Endothelial cell of umbilical vein (primary cell): Measurements from ENCODE around the gene TIPARP. TPM values are rescaled to one million over a fixed set of nuclear protein-coding genes. Genes with fewer than 3 reads are reported as not detected.
A peak's percentile ranks its signal among the peaks of the same experiment; 100 is the strongest.

Experiments used
- BruUV-seq: library from RNA; stranded (reverse); fragments of 400-500 nt; replicated peaks from 2 replicates; lab custom pipeline; 2021; lab: Mats Ljungman, UMichigan
- CTCF ChIA-PET: fragments of 300-600, 350-600 bp; sonication (Branson Sonifier 250); formaldehyde crosslinking; loops from one replicate; lab custom pipeline; 2021; ENCODE audit warnings: antibody characterized with exemption, inconsistent platforms; lab: Charles Lee
- POLR2A ChIA-PET: fragments of 300-600, 350-600 bp; sonication (Branson Sonifier 250); formaldehyde crosslinking; loops from one replicate; lab custom pipeline; 2021; ENCODE audit warnings: antibody characterized with exemption, inconsistent platforms; lab: Charles Lee
- DNase-seq: peaks from one replicate; pipeline ENCODE4 v3.0.0-alpha.2; 2011; ENCODE audit warnings: low read depth, low spot score
- FAIRE-seq: peaks from 2 replicates; lab custom pipeline; 2011; peaks lifted over from hg19 to GRCh38; lab: Jason Lieb, UNC
- H2AFZ ChIP-seq: 2 replicates; pipeline ENCODE4 v1.6.0; 2012; ENCODE audit warnings: low read depth, low read length, control low read depth, inconsistent platforms
- H3K27ac ChIP-seq: 2 replicates; pipeline ENCODE4 v1.5.1; 2011; ENCODE audit warnings: low read depth, mild to moderate bottlenecking, control low read depth, low read length, moderate library complexity; ENCODE audit not compliant: insufficient read depth
- H3K27me3 ChIP-seq, 2 experiments: 2 replicates each; pipeline versions ENCODE4 v1.6.0 to v1.6.1; 2011; ENCODE audit warnings: low read length in 2 of 2, mixed read lengths in 1 of 2; ENCODE audit not compliant: control insufficient read depth in 2 of 2, insufficient read depth in 2 of 2
- H3K36me3 ChIP-seq, 2 experiments: 2 replicates in 1 of 2; 3 replicates in 1 of 2; pipeline ENCODE4 v1.5.1; 2011; ENCODE audit warnings: low read length in 2 of 2, mild to moderate bottlenecking in 1 of 2, moderate library complexity in 1 of 2; ENCODE audit not compliant: control insufficient read depth in 2 of 2, insufficient read depth in 2 of 2; ENCODE audit errors: extremely low read depth in 1 of 2
- H3K4me1 ChIP-seq: 3 replicates; pipeline ENCODE4 v1.5.1; 2011; ENCODE audit warnings: mild to moderate bottlenecking, low read length; ENCODE audit not compliant: control insufficient read depth, insufficient read depth; ENCODE audit errors: extremely low read depth
- H3K4me2 ChIP-seq: 2 replicates; pipeline ENCODE4 v1.6.1; 2011; ENCODE audit warnings: low read length, control low read depth, mixed read lengths; ENCODE audit not compliant: insufficient read depth
- H3K4me3 ChIP-seq, 3 experiments: fragments of 200-600 bp in 1 of 3; sonication (generic), shearing (Covaris generic) in 1 of 3; replicated peaks in 1 of 3; 2 replicates each; pipeline ENCODE4 v1.5.1; 2011 to 2016; ENCODE audit warnings: control low read depth in 3 of 3, low read length in 3 of 3, mild to moderate bottlenecking in 2 of 3, inconsistent platforms in 1 of 3, low read depth in 1 of 3, moderate library complexity in 1 of 3; ENCODE audit not compliant: insufficient read depth in 1 of 3
- H3K79me2 ChIP-seq: 2 replicates; pipeline ENCODE4 v1.6.0; 2012; ENCODE audit warnings: low read length, inconsistent platforms; ENCODE audit not compliant: control insufficient read depth, insufficient read depth
- H3K9ac ChIP-seq: replicated peaks from 2 replicates; pipeline ENCODE3; 2011; ENCODE audit warnings: low read length, control low read depth; ENCODE audit not compliant: insufficient read depth; ENCODE audit errors: extremely low read depth
- H3K9me1 ChIP-seq: replicated peaks from 3 replicates; pipeline ENCODE4 v1.6.0; 2011; ENCODE audit warnings: mild to moderate bottlenecking, low read length; ENCODE audit not compliant: control insufficient read depth, insufficient read depth; ENCODE audit errors: extremely low read depth
- H3K9me3 ChIP-seq: replicated peaks from 2 replicates; pipeline ENCODE4 v1.5.1; 2012; ENCODE audit warnings: low read length, inconsistent platforms; ENCODE audit not compliant: control insufficient read depth, insufficient read depth
- H4K20me1 ChIP-seq: replicated peaks from 2 replicates; pipeline ENCODE3; 2011; ENCODE audit warnings: mild to moderate bottlenecking, low read length; ENCODE audit not compliant: control insufficient read depth, insufficient read depth; ENCODE audit errors: extremely low read depth
- CTCF ChIP-seq, 2 donors: IDR thresholded peaks; 1 replicate in 1 of 2; 2 replicates in 1 of 2; pipeline ENCODE4 v1.5.1; 2011; ENCODE audit warnings: low read length in 2 of 2, mild to moderate bottlenecking in 2 of 2, moderate library complexity in 2 of 2, control low read depth in 1 of 2, inconsistent platforms in 1 of 2, low read depth in 1 of 2; ENCODE audit not compliant: insufficient read depth in 1 of 2; ENCODE audit errors: extremely low read depth in 1 of 2
- EZH2 ChIP-seq: IDR thresholded peaks from 2 replicates; pipeline ENCODE4 v1.6.1; 2012; ENCODE audit warnings: borderline replicate concordance, low read depth, mild to moderate bottlenecking, moderate library complexity, low read length, inconsistent platforms; ENCODE audit not compliant: severe bottlenecking
- FOS ChIP-seq: IDR thresholded peaks from 2 replicates; pipeline ENCODE4 v1.6.1; 2011; ENCODE audit warnings: mild to moderate bottlenecking, low read length, moderate library complexity, borderline replicate concordance; ENCODE audit not compliant: insufficient read depth
- GATA2 ChIP-seq: IDR thresholded peaks from 2 replicates; pipeline ENCODE4 v1.7.0; 2011; ENCODE audit warnings: low read depth, mild to moderate bottlenecking, moderate library complexity, mixed read lengths, low read length; ENCODE audit not compliant: insufficient read length, insufficient read depth
- JUN ChIP-seq: IDR thresholded peaks from 2 replicates; pipeline ENCODE4 v1.6.1; 2011; ENCODE audit warnings: borderline replicate concordance, low read depth; ENCODE audit not compliant: insufficient read length, insufficient read depth
- MAX ChIP-seq: IDR thresholded peaks from 2 replicates; pipeline ENCODE4 v1.6.1; 2011; ENCODE audit not compliant: insufficient read depth, insufficient read length
- MYC ChIP-seq: IDR thresholded peaks from one replicate; pipeline ENCODE4 v1.6.1; 2011; ENCODE audit warnings: mild to moderate bottlenecking, low read depth, low read length
- POLR2A ChIP-seq: IDR thresholded peaks from 2 replicates; pipeline ENCODE4 v1.6.1; 2012; ENCODE audit warnings: low read depth, mild to moderate bottlenecking, control low read depth, low read length
- POLR2AphosphoS5 ChIP-seq: IDR thresholded peaks from 2 replicates; pipeline ENCODE4 v1.6.1; 2012; ENCODE audit warnings: low read depth, mild to moderate bottlenecking, control low read depth, low read length, moderate library complexity; ENCODE audit not compliant: insufficient read depth
- dilution Hi-C: fragments of 300-500 bp; cut with MboI; formaldehyde crosslinking; loops from one replicate; pipeline ENCODE4 v1.15.0; 2019; ENCODE audit warnings: low sequenced_read_pairs; ENCODE audit not compliant: extremely low pct_ligation_motif_present
- intact Hi-C: fragments of 100-400 bp; cut with micrococcal nuclease; formaldehyde crosslinking; loops from one replicate; pipeline ENCODE4 v1.10.0; 2022
- polyA plus RNA-seq, 4 experiments: library from polyadenylated mRNA; depleted of rRNA in 3 of 4; stranded (reverse) in 3 of 4; unstranded in 1 of 4; fragments of >200 nt; gene quantifications; 2 replicates each; pipeline versions ENCODE4 v1.2.1 to v1.2.3, GENCODE V29; 2011 to 2012; ENCODE audit warnings: missing spikeins in 1 of 4
- total RNA-seq: library from RNA; stranded (reverse); gene quantifications from 2 replicates; pipeline ENCODE4 v1.2.3, GENCODE V29; 2021

Gene TIPARP
- total and polyA plus RNA-seq, 2 donors (not counting 3 experiments of a cell fraction or from before 2014, with no cell fraction given), result 9.1 to 21.2 TPM

- DNase-seq (peak; percentile 80), FAIRE-seq (peak; percentile 57)
- Histone ChIP-seq H3K27me3 (no peaks in the 10 kb centered on the region), H2AFZ (no peak overlapping the region), H3K9me3 (no peaks in the 10 kb centered on the region), H3K79me2 (no peaks in the 10 kb centered on the region), H3K4me2 (peak overlapping the region; percentile 58), H3K9ac (no peak overlapping the region), H3K27ac (no peak overlapping the region), H3K36me3 (no peaks in the 10 kb centered on the region), H4K20me1 (no peaks in the 10 kb centered on the region), H3K9me1 (no peaks in the 10 kb centered on the region), H3K4me3 (no peak overlapping the region), H3K4me1 (peaks cover 21% of the 10 kb centered on the region)
- POLR2A ChIA-PET, result no interaction called here
- TF ChIP-seq FOS, result peak; percentile 16
- peak; percentile 16 for TF ChIP-seq JUN
- TF ChIP-seq POLR2AphosphoS5, result no peak
- no peak for TF ChIP-seq MAX
- intact Hi-C loops (no loop called here), dilution Hi-C loops (no loop called here)
- CTCF ChIA-PET, result interaction anchor here (0.8 to 1.4 kb wide), 3 partner anchors 8 to 22 kb away, joined by 3 to 4 read pairs (median 3); no protein-coding TSS in a partner anchor
- BruUV-seq, result no TSS peak
These were observed 9.1 kb upstream of the TIPARP start for GRCh38 chr3:156665291-156665690.

GRCh38 chr3:156666073-156666472 is 8.3 kb upstream of the TIPARP start:
- ChIA-PET CTCF (interaction anchor here (1.2 kb wide), 1 partner anchor 11 kb away, joined by 3 read pairs; no protein-coding TSS in a partner anchor), POLR2A (no interaction called here)
- H4K20me1 ChIP-seq, result no peaks in the 10 kb centered on the region
- H3K27ac ChIP-seq, result no peak overlapping the region
- TF ChIP-seq GATA2, result no peak
- TF ChIP-seq POLR2AphosphoS5, result no peak
- no peak for TF ChIP-seq EZH2
- TF ChIP-seq MAX, result no peak
- no peak for TF ChIP-seq FOS
- no peak for TF ChIP-seq POLR2A
- no peak for TF ChIP-seq CTCF (IDR thresholded peaks at IDR 0.05; ENCODE audit: extremely low read depth in 1 of 2, insufficient read depth in 1 of 2, low read depth in 1 of 2, low read length in 2 of 2)
- no peak for TF ChIP-seq MYC
- no peak for TF ChIP-seq JUN
- H3K36me3 ChIP-seq, result no peaks in the 10 kb centered on the region
- no peak for DNase-seq
- peaks cover 21% of the 10 kb centered on the region for H3K4me1 ChIP-seq
- FAIRE-seq, result no peak
- H3K79me2 ChIP-seq, result no peaks in the 10 kb centered on the region
- dilution Hi-C loops (no loop called here), intact Hi-C loops (no loop called here)
- H3K9me3 ChIP-seq, result no peaks in the 10 kb centered on the region
- no peak overlapping the region for H3K9ac ChIP-seq
- H3K27me3 ChIP-seq, result no peaks in the 10 kb centered on the region
- no peak overlapping the region for H2AFZ ChIP-seq
- BruUV-seq, result no TSS peak
- no peaks in the 10 kb centered on the region for H3K9me1 ChIP-seq
- H3K4me3 ChIP-seq, result no peak overlapping the region
- no peak overlapping the region for H3K4me2 ChIP-seq
